Upper lobe of right lung (tissue), 1 donor: ENCODE measurements around the gene NAXE. TPM values are rescaled to one million over a fixed set of nuclear protein-coding genes. Genes with fewer than 3 reads are reported as not detected.
"Not testable (repeated sequence)": the region's sequence is repeated elsewhere in the genome, so short reads cannot be mapped to it uniquely, and the experiment has no call there.

Experiments
- ATAC-seq: fragments of 200-7000 bp; cut with Tn5 transposase; one replicate; pipeline ENCODE4 v1.9.1; 2020; ENCODE audit warnings: mild to moderate bottlenecking, moderate library complexity
- DNase-seq: peaks from one replicate; pipeline ENCODE4 v3.0.0-alpha.2; 2020
- H3K27ac ChIP-seq: fragments of 200-600 bp; one replicate; pipeline ENCODE4 v1.8.0; 2022
- H3K27me3 ChIP-seq: fragments of 200-600 bp; one replicate; pipeline ENCODE4 v1.8.0; 2022; ENCODE audit warnings: mild to moderate bottlenecking
- H3K36me3 ChIP-seq: fragments of 200-600 bp; one replicate; pipeline ENCODE4 v1.8.0; 2022
- H3K4me1 ChIP-seq: fragments of 200-600 bp; one replicate; pipeline ENCODE4 v1.8.0; 2022
- H3K4me3 ChIP-seq: fragments of 200-600 bp; one replicate; pipeline ENCODE4 v1.8.0; 2022; ENCODE audit warnings: mild to moderate bottlenecking
- H3K9me3 ChIP-seq: fragments of 200-600 bp; one replicate; pipeline ENCODE4 v1.8.0; 2022
- CTCF ChIP-seq: fragments of 200-600 bp; IDR thresholded peaks from one replicate; pipeline ENCODE4 v1.8.0; 2022; ENCODE audit warnings: antibody characterized with exemption
- intact Hi-C: fragments of 100-400 bp; cut with DNase I; formaldehyde crosslinking; loops from one replicate; pipeline ENCODE4 v1.11.0; 2022
- total RNA-seq: library from RNA; stranded (reverse); fragmentation: NEBNext Ultra II Directional; extraction: Animal tissue kit (Norgen Biotek cat#: 25700); gene quantifications from one replicate; pipeline ENCODE4 v1.2.1, GENCODE V29; 2021
- donor health status: DM: no; HTN: yes; CAD: no; lungs with severe emphysema.

Gene NAXE
- total RNA-seq, 1 donor from 2014 or later: 69.2 TPM

- H3K4me3 ChIP-seq: peak overlapping the region; percentile 73
- no peak for ATAC-seq
- intact Hi-C loops: no loop called here
- H3K36me3 ChIP-seq: peaks cover 29% of the 10 kb centered on the region
- H3K27ac ChIP-seq: peak overlapping the region; percentile 78
- H3K9me3 ChIP-seq: no peaks in the 10 kb centered on the region
- DNase-seq: peak; percentile 50
- H3K27me3 ChIP-seq: no peaks in the 10 kb centered on the region
- no peak for TF ChIP-seq CTCF
- H3K4me1 ChIP-seq: peaks cover 22% of the 10 kb centered on the region
These were observed 9.2 kb downstream of the NAXE start for GRCh38 chr1:156600733-156601121.

- no peak for TF ChIP-seq CTCF
- peak; percentile 84 for DNase-seq
- H3K27me3 ChIP-seq: no peaks in the 10 kb centered on the region
- peak within 1 kb of the TSS; percentile 78 for H3K27ac ChIP-seq
- intact Hi-C loops: no loop called here
- H3K4me3 ChIP-seq: peak within 1 kb of the TSS; percentile 73
- peaks cover 25% of the 10 kb centered on the region for H3K36me3 ChIP-seq
- peaks cover 22% of the 10 kb centered on the region for H3K4me1 ChIP-seq
- peak; percentile 91 for ATAC-seq
- no peaks in the 10 kb centered on the region for H3K9me3 ChIP-seq
These were observed 9.7 kb downstream of the NAXE start, which contains the start of gene GPATCH4 for GRCh38 chr1:156601122-156601830. TSS of gene GPATCH4 (minus strand) at chr1:156601479.

- no peak for ATAC-seq
- no peaks in the 10 kb centered on the region for H3K27me3 ChIP-seq
- TF ChIP-seq CTCF: no peak
- peaks cover 19% of the 10 kb centered on the region for H3K36me3 ChIP-seq
- intact Hi-C loops: no loop called here
- peak overlapping the region; percentile 73 for H3K4me3 ChIP-seq
- peak overlapping the region; percentile 78 for H3K27ac ChIP-seq
- peak; percentile 35 for DNase-seq
- H3K4me1 ChIP-seq: peaks cover 22% of the 10 kb centered on the region
- no peaks in the 10 kb centered on the region for H3K9me3 ChIP-seq
These were observed 10.3 kb downstream of the NAXE start for GRCh38 chr1:156601892-156602291.

- ATAC-seq (no peak), DNase-seq (peak; percentile 5)
- Histone ChIP-seq H3K4me1 (peaks cover 22% of the 10 kb centered on the region), H3K36me3 (peaks cover 12% of the 10 kb centered on the region), H3K9me3 (no peaks in the 10 kb centered on the region), H3K27ac (no peak overlapping the region), H3K27me3 (no peaks in the 10 kb centered on the region), H3K4me3 (no peak overlapping the region)
- peak; percentile 34 for TF ChIP-seq CTCF
- intact Hi-C loops: no loop called here
These were observed 11.0 kb downstream of the NAXE start for GRCh38 chr1:156602557-156602993.

- peak; percentile 7 for DNase-seq
- H3K36me3 ChIP-seq, ATAC-seq, H3K9me3 ChIP-seq, H3K4me1 ChIP-seq, H3K27ac ChIP-seq, intact Hi-C loops, H3K4me3 ChIP-seq, H3K27me3 ChIP-seq: not testable (repeated sequence)
These were observed 15.8 kb downstream of the NAXE start for GRCh38 chr1:156607344-156607743.

GRCh38 chr1:156608036-156608674 is 16.6 kb downstream of the NAXE start:
- Histone ChIP-seq H3K36me3 (no peaks in the 10 kb centered on the region), H3K27ac (no peak overlapping the region), H3K4me1 (no peaks in the 10 kb centered on the region), H3K9me3 (no peaks in the 10 kb centered on the region), H3K4me3 (no peak overlapping the region), H3K27me3 (peaks cover 7% of the 10 kb centered on the region)
- peak; percentile 99 for ATAC-seq
- intact Hi-C loops: no loop called here
- DNase-seq: peak; percentile 17
- peak; percentile 80 for TF ChIP-seq CTCF
